ENCODE data around the gene F12. TPM values are rescaled to one million over a fixed set of nuclear protein-coding genes. Genes with fewer than 3 reads are reported as not detected.

Gene F12
- total RNA-seq, result 0.34 and 0.63 TPM in 2 replicates

GRCh38 chr5:177409043-177409801 is at the start of gene F12:
TSS of gene F12 (minus strand) at chr5:177409564. CDS start at chr5:177409527, 37 bp downstream.

GRCh38 chr5:177446200-177447065 is 37.1 kb upstream of the F12 start, which contains the start of gene PRR7:
TSS of gene PRR7 (plus strand) at chr5:177446814. CDS start at chr5:177455068, 8,254 bp downstream.

GRCh38 chr5:177426566-177427210 is 17.3 kb upstream of the F12 start, which contains the start of gene GRK6:
TSS of gene GRK6 (plus strand) at chr5:177426676. CDS start at chr5:177426846, 170 bp downstream.

GRCh38 chr5:177399997-177400868 is 9.1 kb downstream of the F12 start, which contains the start of gene PFN3:
TSS of gene PFN3 (minus strand) at chr5:177400661. CDS start at chr5:177400576, 85 bp downstream.

GRCh38 chr5:177384134-177384533 is 25.2 kb downstream of the F12 start, which contains the start of gene SLC34A1:
TSS of gene SLC34A1 (plus strand) at chr5:177384434. CDS start at chr5:177385742, 1,308 bp downstream.

GRCh38 chr5:177357459-177358351 is 51.7 kb downstream of the F12 start, which contains the start of gene RGS14:
TSS of gene RGS14 (plus strand) at chr5:177357924. CDS start at chr5:177358025, 101 bp downstream.

Other genes with a start within 250 kb of the F12 start
- 30.1 and 33.1 TPM in 2 replicates for gene RAB24, start 105.8 kb downstream of the F12 start, total RNA-seq
- 50.7 and 79.8 TPM in 2 replicates for gene PRELID1, start 105.8 kb downstream of the F12 start, total RNA-seq
- 0.94 and 3.2 TPM in 2 replicates for gene MXD3, start 97.7 kb downstream of the F12 start, total RNA-seq
- 482 and 604 TPM in 2 replicates for gene LMAN2, start 57.9 kb downstream of the F12 start, total RNA-seq
- 3.4 and 6.3 TPM in 2 replicates for gene RGS14, start 51.6 kb downstream of the F12 start, total RNA-seq
- under 0.01 TPM in 1 of 2 replicates, not detected in the other for gene SLC34A1, start 25.1 kb downstream of the F12 start, total RNA-seq
- gene PFN3, start 8.9 kb downstream of the F12 start, total RNA-seq, result not detected in 2 replicates
- 13.6 and 15.5 TPM in 2 replicates for gene GRK6, start 17.1 kb upstream of the F12 start, total RNA-seq
- gene PRR7, start 37.2 kb upstream of the F12 start, total RNA-seq, result 1.4 and 1.6 TPM in 2 replicates
- gene DBN1, start 64.1 kb upstream of the F12 start, total RNA-seq, result 156 and 251 TPM in 2 replicates
- gene PDLIM7, start 88.0 kb upstream of the F12 start, total RNA-seq, result 45.0 and 63.5 TPM in 2 replicates
- gene DOK3, start 100.3 kb upstream of the F12 start, total RNA-seq, result 1.1 TPM in 2 replicates
- 99.5 and 158 TPM in 2 replicates for gene DDX41, start 107.4 kb upstream of the F12 start, total RNA-seq
- gene FAM193B, start 145.0 kb upstream of the F12 start, total RNA-seq, result 18.0 and 18.6 TPM in 2 replicates
- 106 and 152 TPM in 2 replicates for gene TMED9, start 182.6 kb upstream of the F12 start, total RNA-seq
- 25.2 and 30.6 TPM in 2 replicates for gene B4GALT7, start 190.6 kb upstream of the F12 start, total RNA-seq